ENCODE results near the gene GPC6.

The GPC6 gene

DNA sequence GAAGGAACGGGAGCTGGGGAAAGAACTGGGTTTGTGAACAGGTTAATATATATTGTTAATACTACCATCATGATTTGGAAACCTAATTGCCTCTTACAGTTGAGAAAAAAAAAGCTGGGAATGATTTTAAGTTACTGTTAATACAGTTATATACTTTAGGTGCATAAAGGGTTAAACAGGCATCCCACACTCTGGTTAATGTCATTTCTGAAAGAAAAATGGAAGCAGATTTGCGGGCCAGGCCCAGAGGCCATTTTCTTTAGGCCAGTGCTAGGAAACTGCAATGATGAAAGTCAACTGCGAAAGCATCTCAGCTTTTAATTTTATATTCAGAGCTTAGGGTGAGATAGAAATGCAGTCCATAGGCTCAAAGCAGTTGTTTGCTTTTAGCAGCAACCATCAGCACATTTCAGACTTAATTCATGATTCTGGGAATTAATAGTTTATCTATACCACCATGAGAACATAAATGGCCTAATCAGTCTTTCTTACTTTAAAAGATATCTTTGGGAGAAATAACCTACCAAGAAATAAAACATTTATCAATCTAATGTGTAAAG, 592.8 kb downstream of the GPC6 start:
- no peaks in the 10 kb centered on the region for H3K36me3 ChIP-seq (ENCODE audit: control insufficient read depth, insufficient read depth, low read length, severe bottlenecking)
- H3K9me3 ChIP-seq (ENCODE audit: control insufficient read depth, low read length) = no peaks in the 10 kb centered on the region
- H3K27me3 ChIP-seq (replicated peaks; ENCODE audit: control insufficient read depth, insufficient read depth, low read length) = no peaks in the 10 kb centered on the region
- DNase-seq (ENCODE audit: low read depth) = no peak
- H3K4me3 ChIP-seq (ENCODE audit: low read length) = no peak overlapping the region
- no peak overlapping the region for H3K9ac ChIP-seq (ENCODE audit: low read length)
- no peaks in the 10 kb centered on the region for H3K4me1 ChIP-seq (ENCODE audit: control insufficient read depth, insufficient read depth, low read length)

DNA sequence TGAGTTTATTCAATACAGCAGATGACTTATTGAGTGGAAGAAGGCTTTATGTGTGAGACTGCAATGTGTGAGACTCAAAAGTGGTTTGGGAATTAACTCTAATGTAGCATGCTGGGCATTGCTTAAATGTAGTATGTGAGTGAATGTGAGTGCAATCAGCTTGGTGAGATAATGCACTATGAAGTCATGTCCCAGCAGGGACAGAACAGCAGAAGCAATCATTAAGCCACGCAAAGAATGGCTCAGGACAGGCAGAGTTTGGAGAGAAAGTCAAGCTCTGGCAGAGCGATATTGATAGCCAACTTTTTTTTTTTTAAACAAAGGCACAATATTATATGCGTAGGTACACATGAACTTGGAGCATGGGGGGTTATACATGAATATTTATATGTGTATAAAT, 597.7 kb downstream of the GPC6 start:
- Histone ChIP-seq H3K9ac (ENCODE audit: low read length) (no peak overlapping the region), H3K4me1 (ENCODE audit: control insufficient read depth, insufficient read depth, low read length) (no peaks in the 10 kb centered on the region), H3K36me3 (ENCODE audit: control insufficient read depth, insufficient read depth, low read length, severe bottlenecking) (no peaks in the 10 kb centered on the region), H3K27me3 (replicated peaks; ENCODE audit: control insufficient read depth, insufficient read depth, low read length) (no peaks in the 10 kb centered on the region), H3K4me3 (ENCODE audit: low read length) (no peak overlapping the region), H3K9me3 (ENCODE audit: control insufficient read depth, low read length) (no peaks in the 10 kb centered on the region)
- DNase-seq (ENCODE audit: low read depth) = no peak

DNA sequence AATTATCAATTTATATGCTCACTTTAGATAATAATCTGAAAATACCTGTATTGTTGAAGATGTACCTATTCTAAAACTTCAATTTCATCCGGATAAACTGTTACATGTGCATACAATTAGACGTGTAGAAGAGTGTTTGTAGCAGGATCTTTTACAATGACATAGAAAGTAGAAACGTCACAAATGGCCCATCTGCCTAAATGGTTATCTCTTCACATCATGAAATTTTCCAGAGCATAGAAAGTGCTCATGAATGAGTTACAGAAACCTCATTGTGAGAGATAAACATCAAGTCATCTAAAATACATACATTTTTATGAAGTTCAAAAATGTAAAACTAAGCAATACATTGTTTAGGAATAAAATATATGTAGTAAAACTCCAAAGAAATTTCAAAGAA, 607.4 kb downstream of the GPC6 start:
- H3K4me3 ChIP-seq (ENCODE audit: low read length) = no peak overlapping the region
- H3K9me3 ChIP-seq (ENCODE audit: control insufficient read depth, low read length) = no peaks in the 10 kb centered on the region
- H3K9ac ChIP-seq (ENCODE audit: low read length) = no peak overlapping the region
- no peak for DNase-seq (ENCODE audit: low read depth)
- peaks cover 9% of the 10 kb centered on the region for H3K4me1 ChIP-seq (ENCODE audit: control insufficient read depth, insufficient read depth, low read length)
- no peaks in the 10 kb centered on the region for H3K27me3 ChIP-seq (replicated peaks; ENCODE audit: control insufficient read depth, insufficient read depth, low read length)
- no peaks in the 10 kb centered on the region for H3K36me3 ChIP-seq (ENCODE audit: control insufficient read depth, insufficient read depth, low read length, severe bottlenecking)

DNA sequence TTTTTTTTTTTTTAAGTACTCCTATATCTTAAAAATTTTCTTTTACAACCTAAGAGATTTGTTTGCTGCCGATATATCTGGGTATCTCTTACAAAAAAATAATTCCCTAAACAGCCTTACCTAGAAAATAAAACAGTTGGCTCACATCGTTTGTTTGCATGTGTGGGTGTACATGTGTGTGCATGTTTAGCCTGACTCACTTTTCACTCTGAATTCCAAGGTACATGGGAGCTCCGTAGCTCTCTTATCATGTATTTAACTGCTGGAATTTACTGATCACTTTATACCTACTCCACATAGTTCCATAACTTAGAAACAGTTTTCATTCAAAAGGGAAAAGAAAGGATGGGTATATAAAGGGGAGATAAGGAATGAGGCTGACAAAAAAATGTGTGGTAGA, 616.5 kb downstream of the GPC6 start:
- no peaks in the 10 kb centered on the region for H3K36me3 ChIP-seq (ENCODE audit: control insufficient read depth, insufficient read depth, low read length, severe bottlenecking)
- no peaks in the 10 kb centered on the region for H3K27me3 ChIP-seq (replicated peaks; ENCODE audit: control insufficient read depth, insufficient read depth, low read length)
- no peaks in the 10 kb centered on the region for H3K4me1 ChIP-seq (ENCODE audit: control insufficient read depth, insufficient read depth, low read length)
- no peak for DNase-seq (ENCODE audit: low read depth)
- no peak overlapping the region for H3K9ac ChIP-seq (ENCODE audit: low read length)
- H3K4me3 ChIP-seq (ENCODE audit: low read length) = no peak overlapping the region
- no peaks in the 10 kb centered on the region for H3K9me3 ChIP-seq (ENCODE audit: control insufficient read depth, low read length)

- H3K4me3 ChIP-seq (ENCODE audit: low read length) = no peak overlapping the region
- H3K9me3 ChIP-seq (ENCODE audit: control insufficient read depth, low read length) = no peaks in the 10 kb centered on the region
- DNase-seq (ENCODE audit: low read depth) = peak; percentile 14
- H3K9ac ChIP-seq (ENCODE audit: low read length) = no peak overlapping the region
- no peaks in the 10 kb centered on the region for H3K4me1 ChIP-seq (ENCODE audit: control insufficient read depth, insufficient read depth, low read length)
- H3K36me3 ChIP-seq (ENCODE audit: control insufficient read depth, insufficient read depth, low read length, severe bottlenecking) = no peaks in the 10 kb centered on the region
- no peaks in the 10 kb centered on the region for H3K27me3 ChIP-seq (replicated peaks; ENCODE audit: control insufficient read depth, insufficient read depth, low read length)
Measured at GRCh38 chr13:93847162-93847561, 620.6 kb downstream of the GPC6 start.

GRCh38 chr13:93848247-93848646, 621.6 kb downstream of the GPC6 start:
- Histone ChIP-seq H3K36me3 (ENCODE audit: control insufficient read depth, insufficient read depth, low read length, severe bottlenecking) (no peaks in the 10 kb centered on the region), H3K27me3 (replicated peaks; ENCODE audit: control insufficient read depth, insufficient read depth, low read length) (no peaks in the 10 kb centered on the region), H3K9me3 (ENCODE audit: control insufficient read depth, low read length) (no peaks in the 10 kb centered on the region), H3K9ac (ENCODE audit: low read length) (no peak overlapping the region), H3K4me1 (ENCODE audit: control insufficient read depth, insufficient read depth, low read length) (no peaks in the 10 kb centered on the region), H3K4me3 (ENCODE audit: low read length) (no peak overlapping the region)
- DNase-seq (ENCODE audit: low read depth) = no peak

- Histone ChIP-seq H3K9me3 (ENCODE audit: control insufficient read depth, low read length) (no peaks in the 10 kb centered on the region), H3K4me1 (ENCODE audit: control insufficient read depth, insufficient read depth, low read length) (no peaks in the 10 kb centered on the region), H3K4me3 (ENCODE audit: low read length) (no peak overlapping the region), H3K36me3 (ENCODE audit: control insufficient read depth, insufficient read depth, low read length, severe bottlenecking) (no peaks in the 10 kb centered on the region), H3K27me3 (replicated peaks; ENCODE audit: control insufficient read depth, insufficient read depth, low read length) (no peaks in the 10 kb centered on the region), H3K9ac (ENCODE audit: low read length) (no peak overlapping the region)
- DNase-seq (ENCODE audit: low read depth) = no peak
Measured at GRCh38 chr13:93851236-93851635, 624.6 kb downstream of the GPC6 start.

- DNase-seq (ENCODE audit: low read depth) = no peak
- Histone ChIP-seq H3K4me1 (ENCODE audit: control insufficient read depth, insufficient read depth, low read length) (peaks cover 8% of the 10 kb centered on the region), H3K27me3 (replicated peaks; ENCODE audit: control insufficient read depth, insufficient read depth, low read length) (no peaks in the 10 kb centered on the region), H3K9me3 (ENCODE audit: control insufficient read depth, low read length) (no peaks in the 10 kb centered on the region), H3K4me3 (ENCODE audit: low read length) (no peak overlapping the region), H3K9ac (ENCODE audit: low read length) (no peak overlapping the region), H3K36me3 (ENCODE audit: control insufficient read depth, insufficient read depth, low read length, severe bottlenecking) (no peaks in the 10 kb centered on the region)
Measured at GRCh38 chr13:93853912-93854311, 627.3 kb downstream of the GPC6 start.

DNA sequence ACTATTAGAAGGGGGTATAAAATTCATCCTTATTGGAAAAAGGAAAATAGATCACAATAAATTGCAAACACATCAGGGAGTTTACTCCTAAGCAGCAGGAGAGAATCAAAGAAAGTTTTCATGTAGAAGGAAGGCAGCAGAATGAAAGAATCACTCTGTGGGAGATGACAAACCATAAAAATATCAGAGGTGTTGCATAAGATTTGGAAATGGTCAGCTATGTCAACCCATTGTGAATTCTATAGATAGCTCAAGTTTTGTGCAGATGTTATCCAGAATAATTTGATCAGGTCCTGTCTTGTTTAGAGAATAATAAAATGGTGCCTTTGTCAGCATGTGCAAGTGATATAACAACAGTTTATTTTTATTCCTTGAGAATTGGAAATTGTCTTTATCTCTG, 630.5 kb downstream of the GPC6 start:
- no peak overlapping the region for H3K9ac ChIP-seq (ENCODE audit: low read length)
- H3K4me1 ChIP-seq (ENCODE audit: control insufficient read depth, insufficient read depth, low read length) = peaks cover 16% of the 10 kb centered on the region

GRCh38 chr13:93859716-93860115, 633.1 kb downstream of the GPC6 start:
- H3K4me3 ChIP-seq (ENCODE audit: low read length) = no peak overlapping the region
- H3K4me1 ChIP-seq (ENCODE audit: control insufficient read depth, insufficient read depth, low read length) = peaks cover 24% of the 10 kb centered on the region

More for the DNA sequence above, 630.5 kb downstream of the GPC6 start:
- H3K4me3 ChIP-seq (ENCODE audit: low read length) = no peak overlapping the region
- no peaks in the 10 kb centered on the region for H3K9me3 ChIP-seq (ENCODE audit: control insufficient read depth, low read length)
- no peaks in the 10 kb centered on the region for H3K27me3 ChIP-seq (replicated peaks; ENCODE audit: control insufficient read depth, insufficient read depth, low read length)
- no peaks in the 10 kb centered on the region for H3K36me3 ChIP-seq (ENCODE audit: control insufficient read depth, insufficient read depth, low read length, severe bottlenecking)
- peak; percentile 56 for DNase-seq (ENCODE audit: low read depth)

GRCh38 chr13:93861818-93862217, 635.2 kb downstream of the GPC6 start:
- no peaks in the 10 kb centered on the region for H3K36me3 ChIP-seq (ENCODE audit: control insufficient read depth, insufficient read depth, low read length, severe bottlenecking)
- no peaks in the 10 kb centered on the region for H3K9me3 ChIP-seq (ENCODE audit: control insufficient read depth, low read length)
- H3K27me3 ChIP-seq (replicated peaks; ENCODE audit: control insufficient read depth, insufficient read depth, low read length) = no peaks in the 10 kb centered on the region
- DNase-seq (ENCODE audit: low read depth) = peak; percentile 41
- H3K4me3 ChIP-seq (ENCODE audit: low read length) = peak overlapping the region; percentile 46
- H3K9ac ChIP-seq (ENCODE audit: low read length) = no peak overlapping the region
- peaks cover 23% of the 10 kb centered on the region for H3K4me1 ChIP-seq (ENCODE audit: control insufficient read depth, insufficient read depth, low read length)

More at GRCh38 chr13:93859716-93860115, 633.1 kb downstream of the GPC6 start:
- H3K27me3 ChIP-seq (replicated peaks; ENCODE audit: control insufficient read depth, insufficient read depth, low read length) = no peaks in the 10 kb centered on the region
- DNase-seq (ENCODE audit: low read depth) = peak; percentile 13
- no peaks in the 10 kb centered on the region for H3K9me3 ChIP-seq (ENCODE audit: control insufficient read depth, low read length)
- no peaks in the 10 kb centered on the region for H3K36me3 ChIP-seq (ENCODE audit: control insufficient read depth, insufficient read depth, low read length, severe bottlenecking)
- no peak overlapping the region for H3K9ac ChIP-seq (ENCODE audit: low read length)

GRCh38 chr13:93862259-93862658, 635.7 kb downstream of the GPC6 start:
- H3K9ac ChIP-seq (ENCODE audit: low read length) = no peak overlapping the region

More at GRCh38 chr13:93862259-93862658, 635.7 kb downstream of the GPC6 start:
- Histone ChIP-seq H3K36me3 (ENCODE audit: control insufficient read depth, insufficient read depth, low read length, severe bottlenecking) (no peaks in the 10 kb centered on the region), H3K9me3 (ENCODE audit: control insufficient read depth, low read length) (no peaks in the 10 kb centered on the region), H3K27me3 (replicated peaks; ENCODE audit: control insufficient read depth, insufficient read depth, low read length) (no peaks in the 10 kb centered on the region), H3K4me1 (ENCODE audit: control insufficient read depth, insufficient read depth, low read length) (peaks cover 19% of the 10 kb centered on the region), H3K4me3 (ENCODE audit: low read length) (peak overlapping the region; percentile 46)
- peak; percentile 4 for DNase-seq (ENCODE audit: low read depth)

Measured in adipocyte (in vitro differentiated cells).